T-helper 2 cell treated with Interferon-gamma antibody and Interleukin-4, amounts not matched to agents 5 μg/mL and 100 μg/mL, for 36 hours (primary cell): ENCODE data around the gene ZSCAN32.

Source experiments
- DNase-seq: peaks from one replicate; pipeline ENCODE4 v3.0.0; 2021; ENCODE audit warnings: low spot score
- H3K27ac Mint-ChIP-seq: one replicate; pipeline ENCODE4 v1.8.0; 2021; ENCODE audit warnings: mild to moderate bottlenecking, mixed read lengths
- H3K27me3 Mint-ChIP-seq: one replicate; pipeline ENCODE4 v1.8.0; 2021; ENCODE audit warnings: low read depth, mixed read lengths
- H3K36me3 Mint-ChIP-seq: one replicate; pipeline ENCODE4 v1.8.0; 2021; ENCODE audit warnings: low read depth, mixed read lengths
- H3K4me1 Mint-ChIP-seq: one replicate; pipeline ENCODE4 v1.8.0; 2021; ENCODE audit warnings: low read depth, mixed read lengths
- H3K4me3 Mint-ChIP-seq: one replicate; pipeline ENCODE4 v1.8.0; 2022; ENCODE audit warnings: mild to moderate bottlenecking, moderate library complexity, mixed read lengths
- H3K9me3 Mint-ChIP-seq: one replicate; pipeline ENCODE4 v1.8.0; 2021; ENCODE audit warnings: mixed read lengths

The ZSCAN32 gene

GRCh38 chr16:3383045-3383448 is 17.8 kb downstream of the ZSCAN32 start:
- Mint-ChIP-seq H3K4me3 (no peak overlapping the region), H3K9me3 (peaks cover 69% of the 10 kb centered on the region), H3K4me1 (no peaks in the 10 kb centered on the region), H3K27ac (no peak overlapping the region), H3K27me3 (no peaks in the 10 kb centered on the region), H3K36me3 (peaks cover 70% of the 10 kb centered on the region)
- no peak for DNase-seq

- Mint-ChIP-seq H3K4me3 (no peak overlapping the region), H3K36me3 (peaks cover 25% of the 10 kb centered on the region), H3K27ac (no peak overlapping the region), H3K4me1 (no peaks in the 10 kb centered on the region), H3K27me3 (no peaks in the 10 kb centered on the region), H3K9me3 (peaks cover 79% of the 10 kb centered on the region)
- DNase-seq = no peak
These were observed 22.9 kb downstream of the ZSCAN32 start for GRCh38 chr16:3377917-3378316.

- H3K4me1 Mint-ChIP-seq = no peaks in the 10 kb centered on the region
- H3K27ac Mint-ChIP-seq = no peak overlapping the region
- H3K27me3 Mint-ChIP-seq = no peaks in the 10 kb centered on the region
- no peak overlapping the region for H3K4me3 Mint-ChIP-seq
- H3K9me3 Mint-ChIP-seq = peaks cover 61% of the 10 kb centered on the region
- H3K36me3 Mint-ChIP-seq = peaks cover 5% of the 10 kb centered on the region
- no peak for DNase-seq
These were observed 25.1 kb downstream of the ZSCAN32 start for GRCh38 chr16:3375680-3376079.

- no peak for DNase-seq
- H3K27ac Mint-ChIP-seq = no peak overlapping the region
- H3K36me3 Mint-ChIP-seq = peaks cover 9% of the 10 kb centered on the region
- peaks cover 29% of the 10 kb centered on the region for H3K9me3 Mint-ChIP-seq
- peaks cover 3% of the 10 kb centered on the region for H3K4me1 Mint-ChIP-seq
- no peak overlapping the region for H3K4me3 Mint-ChIP-seq
- no peaks in the 10 kb centered on the region for H3K27me3 Mint-ChIP-seq
These were observed 31.7 kb downstream of the ZSCAN32 start for GRCh38 chr16:3369073-3369472.

GRCh38 chr16:3364774-3365427 is 35.9 kb downstream of the ZSCAN32 start:
- peak overlapping the region; percentile 77 for H3K27ac Mint-ChIP-seq
- peaks cover 3% of the 10 kb centered on the region for H3K4me1 Mint-ChIP-seq
- peak overlapping the region; percentile 72 for H3K4me3 Mint-ChIP-seq
- no peaks in the 10 kb centered on the region for H3K27me3 Mint-ChIP-seq
- H3K9me3 Mint-ChIP-seq = peaks cover 45% of the 10 kb centered on the region
- DNase-seq = peak; percentile 64
- peaks cover 9% of the 10 kb centered on the region for H3K36me3 Mint-ChIP-seq

- Mint-ChIP-seq H3K4me1 (peaks cover 3% of the 10 kb centered on the region), H3K9me3 (peaks cover 52% of the 10 kb centered on the region), H3K27ac (no peak overlapping the region), H3K27me3 (no peaks in the 10 kb centered on the region), H3K36me3 (peaks cover 9% of the 10 kb centered on the region), H3K4me3 (no peak overlapping the region)
- DNase-seq = no peak
These were observed 37.0 kb downstream of the ZSCAN32 start for GRCh38 chr16:3363793-3364192.

GRCh38 chr16:3362931-3363330 is 37.9 kb downstream of the ZSCAN32 start:
- no peak for DNase-seq
- peaks cover 9% of the 10 kb centered on the region for H3K36me3 Mint-ChIP-seq
- peaks cover 54% of the 10 kb centered on the region for H3K9me3 Mint-ChIP-seq
- H3K27me3 Mint-ChIP-seq = no peaks in the 10 kb centered on the region
- no peak overlapping the region for H3K27ac Mint-ChIP-seq
- H3K4me3 Mint-ChIP-seq = no peak overlapping the region
- H3K4me1 Mint-ChIP-seq = peaks cover 3% of the 10 kb centered on the region

GRCh38 chr16:3358871-3359270 is 41.9 kb downstream of the ZSCAN32 start:
- no peak for DNase-seq
- no peaks in the 10 kb centered on the region for H3K4me1 Mint-ChIP-seq

GRCh38 chr16:3356118-3356517 is 44.7 kb downstream of the ZSCAN32 start:
- Mint-ChIP-seq H3K36me3 (no peaks in the 10 kb centered on the region), H3K4me1 (no peaks in the 10 kb centered on the region), H3K9me3 (peaks cover 46% of the 10 kb centered on the region), H3K4me3 (no peak overlapping the region), H3K27me3 (no peaks in the 10 kb centered on the region), H3K27ac (no peak overlapping the region)
- DNase-seq = no peak

More at GRCh38 chr16:3358871-3359270, 41.9 kb downstream of the ZSCAN32 start:
- H3K9me3 Mint-ChIP-seq = peaks cover 51% of the 10 kb centered on the region
- H3K27ac Mint-ChIP-seq = no peak overlapping the region
- H3K4me3 Mint-ChIP-seq = no peak overlapping the region
- H3K27me3 Mint-ChIP-seq = no peaks in the 10 kb centered on the region
- H3K36me3 Mint-ChIP-seq = no peaks in the 10 kb centered on the region

GRCh38 chr16:3355589-3355988 is 45.2 kb downstream of the ZSCAN32 start, which contains the start of gene OR2C1:
OR2C1 (plus strand) TSS chr16:3355889; CDS start chr16:3355941, 52 bp downstream.
- DNase-seq = no peak
- H3K36me3 Mint-ChIP-seq = no peaks in the 10 kb centered on the region
- H3K4me1 Mint-ChIP-seq = no peaks in the 10 kb centered on the region
- no peaks in the 10 kb centered on the region for H3K27me3 Mint-ChIP-seq
- no peak within 1 kb of the TSS for H3K27ac Mint-ChIP-seq
- H3K4me3 Mint-ChIP-seq = no peak within 1 kb of the TSS
- peaks cover 41% of the 10 kb centered on the region for H3K9me3 Mint-ChIP-seq

GRCh38 chr16:3349175-3349574 is 51.6 kb downstream of the ZSCAN32 start:
- no peak overlapping the region for H3K27ac Mint-ChIP-seq
- no peaks in the 10 kb centered on the region for H3K36me3 Mint-ChIP-seq
- H3K4me1 Mint-ChIP-seq = no peaks in the 10 kb centered on the region
- DNase-seq = no peak
- peaks cover 17% of the 10 kb centered on the region for H3K9me3 Mint-ChIP-seq
- no peak overlapping the region for H3K4me3 Mint-ChIP-seq
- no peaks in the 10 kb centered on the region for H3K27me3 Mint-ChIP-seq

GRCh38 chr16:3348547-3349167 is 52.1 kb downstream of the ZSCAN32 start:
- Mint-ChIP-seq H3K4me1 (no peaks in the 10 kb centered on the region), H3K9me3 (peaks cover 16% of the 10 kb centered on the region), H3K27ac (no peak overlapping the region), H3K36me3 (no peaks in the 10 kb centered on the region), H3K27me3 (no peaks in the 10 kb centered on the region), H3K4me3 (no peak overlapping the region)
- DNase-seq = no peak

- DNase-seq = no peak
- H3K9me3 Mint-ChIP-seq = peaks cover 23% of the 10 kb centered on the region
These were observed 53.2 kb downstream of the ZSCAN32 start for GRCh38 chr16:3347586-3347985.

GRCh38 chr16:3346041-3346440 is 54.8 kb downstream of the ZSCAN32 start:
- Mint-ChIP-seq H3K4me3 (no peak overlapping the region), H3K4me1 (no peaks in the 10 kb centered on the region), H3K36me3 (no peaks in the 10 kb centered on the region), H3K9me3 (peaks cover 17% of the 10 kb centered on the region), H3K27me3 (no peaks in the 10 kb centered on the region), H3K27ac (no peak overlapping the region)
- no peak for DNase-seq

More at GRCh38 chr16:3347586-3347985, 53.2 kb downstream of the ZSCAN32 start:
- Mint-ChIP-seq H3K27ac (no peak overlapping the region), H3K36me3 (no peaks in the 10 kb centered on the region), H3K27me3 (no peaks in the 10 kb centered on the region), H3K4me1 (no peaks in the 10 kb centered on the region), H3K4me3 (no peak overlapping the region)
